DLD1 (cell line): ENCODE measurements around the gene ACSM6.

Experiments
- in situ Hi-C: cut with HindIII; loops from 2 replicates; pipeline ENCODE4 v1.10.0; 2017; ENCODE audit warnings: low sequenced_read_pairs

ACSM6 gene

GRCh38 chr10:95264227-95265051 lies 70.4 kb downstream of the ACSM6 start:
- in situ Hi-C loops: no loop called here

GRCh38 chr10:95265572-95265971 lies 71.5 kb downstream of the ACSM6 start:
- in situ Hi-C loops: no loop called here

- in situ Hi-C loops: no loop called here
Observed at GRCh38 chr10:95266674-95267095, 72.6 kb downstream of the ACSM6 start.

GRCh38 chr10:95267251-95267650 lies 73.2 kb downstream of the ACSM6 start:
- in situ Hi-C loops: no loop called here

GRCh38 chr10:95268438-95268837 lies 74.4 kb downstream of the ACSM6 start:
- in situ Hi-C loops: no loop called here

- in situ Hi-C loops: no loop called here
Observed at GRCh38 chr10:95273393-95274312, 79.6 kb downstream of the ACSM6 start.

GRCh38 chr10:95275726-95276366 lies 81.8 kb downstream of the ACSM6 start:
- in situ Hi-C loops: no loop called here

- in situ Hi-C loops: no loop called here
Observed at GRCh38 chr10:95276367-95277200, 82.5 kb downstream of the ACSM6 start.

- in situ Hi-C loops: no loop called here
Observed at GRCh38 chr10:95277201-95277570, 83.1 kb downstream of the ACSM6 start.

GRCh38 chr10:95277614-95278013 lies 83.6 kb downstream of the ACSM6 start:
- in situ Hi-C loops: no loop called here
